Fibroblast of pulmonary artery (primary cell): ENCODE data around the gene ARHGEF7.

Experiments used
- DNase-seq: peaks from one replicate; pipeline ENCODE4 v3.0.0-alpha.2; 2010; ENCODE audit warnings: low read depth
- H3K4me3 ChIP-seq: replicated peaks from 2 replicates; pipeline ENCODE4 v1.5.1; 2011; ENCODE audit warnings: low read depth, mild to moderate bottlenecking, control low read depth, low read length, moderate library complexity
- CTCF ChIP-seq: IDR thresholded peaks from 2 replicates; pipeline ENCODE4 v1.5.1; 2011; ENCODE audit warnings: mild to moderate bottlenecking, control low read depth, low read length, inconsistent platforms; ENCODE audit errors: missing control alignments

ARHGEF7 gene

GRCh38 chr13:111283457-111283856 lies 168.3 kb downstream of the ARHGEF7 start:
- H3K4me3 ChIP-seq: no peak overlapping the region
- DNase-seq: no peak
- TF ChIP-seq CTCF: no peak

- H3K4me3 ChIP-seq: no peak overlapping the region
- TF ChIP-seq CTCF: no peak
- no peak for DNase-seq
Observed at GRCh38 chr13:111283991-111284390, 168.9 kb downstream of the ARHGEF7 start.

- H3K4me3 ChIP-seq: no peak overlapping the region
- TF ChIP-seq CTCF: no peak
- no peak for DNase-seq
Observed at GRCh38 chr13:111284565-111284964, 169.5 kb downstream of the ARHGEF7 start.

GRCh38 chr13:111286162-111286561 lies 171.1 kb downstream of the ARHGEF7 start:
- no peak for DNase-seq
- no peak overlapping the region for H3K4me3 ChIP-seq
- no peak for TF ChIP-seq CTCF

- no peak overlapping the region for H3K4me3 ChIP-seq
- DNase-seq: no peak
- TF ChIP-seq CTCF: no peak
Observed at GRCh38 chr13:111286749-111287148, 171.6 kb downstream of the ARHGEF7 start.

GRCh38 chr13:111287201-111287600 lies 172.1 kb downstream of the ARHGEF7 start:
- no peak overlapping the region for H3K4me3 ChIP-seq
- TF ChIP-seq CTCF: no peak
- DNase-seq: no peak

- no peak for TF ChIP-seq CTCF
- H3K4me3 ChIP-seq: no peak overlapping the region
- no peak for DNase-seq
Observed at GRCh38 chr13:111288276-111288675, 173.2 kb downstream of the ARHGEF7 start.
